Loucy (cell line): Measurements from ENCODE around the gene TRIM15.

ENCODE experiments used
- EZH2phosphoT487 ChIP-seq: fragments of 200-600 bp; IDR thresholded peaks from 2 replicates; pipeline ENCODE4 v1.6.1; 2018; ENCODE audit warnings: antibody characterized with exemption, mild to moderate bottlenecking, moderate library complexity, borderline replicate concordance
- TF ChIP-seq, protein P1 (sequence below): fragments of 200-600 bp; sonication (generic); conservative IDR thresholded peaks from 2 replicates; pipeline ENCODE4 v1.5.1; 2014; ENCODE audit warnings: mild to moderate bottlenecking, antibody characterized with exemption, low read length

DNA sequence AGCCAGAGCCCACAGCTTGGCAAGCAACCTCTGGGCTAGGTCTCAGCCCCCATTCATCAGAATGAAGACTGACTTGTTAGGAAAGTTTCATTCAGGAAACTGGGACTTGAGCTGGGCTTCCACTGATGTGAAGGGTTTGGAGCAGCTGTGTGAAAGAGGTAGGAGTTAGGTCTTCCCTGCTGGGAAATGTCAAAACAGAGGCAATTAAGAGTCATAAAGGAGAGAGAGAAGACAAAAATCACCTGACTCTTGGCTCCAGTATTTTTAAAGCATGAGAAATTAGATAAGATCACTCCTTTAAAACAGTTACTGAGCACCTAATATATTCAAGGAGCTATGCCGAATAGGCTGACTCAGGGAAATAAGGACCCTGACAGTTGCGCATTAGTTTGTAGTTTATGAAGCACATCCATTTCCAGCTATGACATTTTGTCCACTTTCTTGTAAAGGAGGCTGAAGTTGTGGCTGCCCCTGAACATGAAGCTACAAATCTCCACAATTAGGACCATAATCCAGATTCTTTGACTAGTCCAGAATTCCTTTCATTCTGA lies 31.3 kb upstream of the TRIM15 start:
- TF ChIP-seq, protein P1, sequence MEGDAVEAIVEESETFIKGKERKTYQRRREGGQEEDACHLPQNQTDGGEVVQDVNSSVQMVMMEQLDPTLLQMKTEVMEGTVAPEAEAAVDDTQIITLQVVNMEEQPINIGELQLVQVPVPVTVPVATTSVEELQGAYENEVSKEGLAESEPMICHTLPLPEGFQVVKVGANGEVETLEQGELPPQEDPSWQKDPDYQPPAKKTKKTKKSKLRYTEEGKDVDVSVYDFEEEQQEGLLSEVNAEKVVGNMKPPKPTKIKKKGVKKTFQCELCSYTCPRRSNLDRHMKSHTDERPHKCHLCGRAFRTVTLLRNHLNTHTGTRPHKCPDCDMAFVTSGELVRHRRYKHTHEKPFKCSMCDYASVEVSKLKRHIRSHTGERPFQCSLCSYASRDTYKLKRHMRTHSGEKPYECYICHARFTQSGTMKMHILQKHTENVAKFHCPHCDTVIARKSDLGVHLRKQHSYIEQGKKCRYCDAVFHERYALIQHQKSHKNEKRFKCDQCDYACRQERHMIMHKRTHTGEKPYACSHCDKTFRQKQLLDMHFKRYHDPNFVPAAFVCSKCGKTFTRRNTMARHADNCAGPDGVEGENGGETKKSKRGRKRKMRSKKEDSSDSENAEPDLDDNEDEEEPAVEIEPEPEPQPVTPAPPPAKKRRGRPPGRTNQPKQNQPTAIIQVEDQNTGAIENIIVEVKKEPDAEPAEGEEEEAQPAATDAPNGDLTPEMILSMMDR: no peak
- no peak for TF ChIP-seq EZH2phosphoT487
